ENCODE results near the gene LRRN4CL. TPM values are rescaled to one million over a fixed set of nuclear protein-coding genes. Genes with fewer than 3 reads are reported as not detected.

The LRRN4CL gene
- total and polyA plus RNA-seq, 9 of the 15 experiments (the other 6 are each of a cell fraction or from before 2014, with no cell fraction given), result 0.03 to 0.11 (median 0.05) TPM; not detected in 4

DNA sequence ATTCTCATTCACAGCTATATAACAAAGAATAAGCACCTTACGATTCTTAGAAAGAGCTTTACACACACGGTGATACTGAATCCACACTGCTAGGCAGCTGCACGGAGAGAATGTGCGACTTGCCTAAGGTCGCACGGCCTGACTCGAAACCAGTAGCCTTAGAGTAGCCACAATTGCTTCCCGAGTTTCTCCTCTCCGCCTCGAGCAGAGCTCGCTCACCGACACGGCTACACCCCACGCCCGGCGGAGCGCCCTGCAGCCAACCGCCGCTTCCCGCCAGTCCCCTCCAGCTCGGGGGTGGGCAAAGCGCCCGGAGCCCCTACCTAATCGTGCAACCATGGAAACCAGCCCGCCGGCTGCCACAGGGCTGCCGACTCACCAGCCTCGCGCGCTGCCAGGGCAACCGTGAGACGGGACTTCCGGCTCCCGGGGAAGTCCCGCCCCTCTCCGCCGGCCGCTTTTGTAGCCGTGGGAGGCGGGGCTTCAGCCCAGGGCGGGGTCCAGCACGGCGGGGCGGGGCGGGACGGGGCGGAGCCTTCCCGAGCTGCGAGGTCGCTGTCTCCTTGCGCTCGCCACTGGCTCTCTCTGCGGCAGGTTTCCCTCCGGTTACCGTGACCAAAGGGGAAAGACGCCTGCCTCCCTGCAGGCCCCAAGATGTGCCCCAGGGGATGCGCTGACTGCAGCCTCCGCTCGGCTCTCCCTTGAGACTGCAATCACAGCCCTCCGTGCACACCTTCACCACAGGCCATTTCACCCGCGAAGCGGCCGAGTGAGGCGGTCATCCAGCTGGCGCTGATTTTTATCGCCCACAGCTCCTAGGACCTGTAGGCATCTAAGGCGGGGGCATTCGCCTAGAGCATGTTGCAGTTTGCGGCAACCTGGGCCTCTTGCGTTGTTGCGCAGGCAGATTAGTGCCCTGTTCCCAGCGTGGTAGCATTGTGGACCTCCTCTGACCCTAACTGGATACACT is 16.8 kb upstream of the LRRN4CL start (continued):
- TF ChIP-seq, protein P1, sequence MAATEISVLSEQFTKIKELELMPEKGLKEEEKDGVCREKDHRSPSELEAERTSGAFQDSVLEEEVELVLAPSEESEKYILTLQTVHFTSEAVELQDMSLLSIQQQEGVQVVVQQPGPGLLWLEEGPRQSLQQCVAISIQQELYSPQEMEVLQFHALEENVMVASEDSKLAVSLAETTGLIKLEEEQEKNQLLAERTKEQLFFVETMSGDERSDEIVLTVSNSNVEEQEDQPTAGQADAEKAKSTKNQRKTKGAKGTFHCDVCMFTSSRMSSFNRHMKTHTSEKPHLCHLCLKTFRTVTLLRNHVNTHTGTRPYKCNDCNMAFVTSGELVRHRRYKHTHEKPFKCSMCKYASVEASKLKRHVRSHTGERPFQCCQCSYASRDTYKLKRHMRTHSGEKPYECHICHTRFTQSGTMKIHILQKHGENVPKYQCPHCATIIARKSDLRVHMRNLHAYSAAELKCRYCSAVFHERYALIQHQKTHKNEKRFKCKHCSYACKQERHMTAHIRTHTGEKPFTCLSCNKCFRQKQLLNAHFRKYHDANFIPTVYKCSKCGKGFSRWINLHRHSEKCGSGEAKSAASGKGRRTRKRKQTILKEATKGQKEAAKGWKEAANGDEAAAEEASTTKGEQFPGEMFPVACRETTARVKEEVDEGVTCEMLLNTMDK (IDR thresholded peaks at IDR 0.05; ENCODE audit: borderline replicate concordance, insufficient read depth, low read depth, low read length, poor library complexity, severe bottlenecking), result no peak
- TF ChIP-seq HMG20B (CRISPR knock-in tag; IDR thresholded peaks at IDR 0.05), result peak; percentile 88; the same call in 1 of the 2 replicates
- no peak for TF ChIP-seq ZZZ3 (IDR thresholded peaks at IDR 0.05)
- TF ChIP-seq, protein P2, sequence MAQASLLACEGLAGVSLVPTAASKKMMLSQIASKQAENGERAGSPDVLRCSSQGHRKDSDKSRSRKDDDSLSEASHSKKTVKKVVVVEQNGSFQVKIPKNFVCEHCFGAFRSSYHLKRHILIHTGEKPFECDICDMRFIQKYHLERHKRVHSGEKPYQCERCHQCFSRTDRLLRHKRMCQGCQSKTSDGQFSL (CRISPR knock-in tag; IDR thresholded peaks at IDR 0.05), result no peak
- TF ChIP-seq, protein P2 (tag; IDR thresholded peaks at IDR 0.05), result no peak
- no peak for TF ChIP-seq ZNF41 (CRISPR knock-in tag; conservative IDR thresholded peaks at IDR 0.05)
- TF ChIP-seq RUNX1 (IDR thresholded peaks at IDR 0.05; ENCODE audit: low read depth), result no peak
- no peak for TF ChIP-seq FOXK2 (conservative IDR thresholded peaks at IDR 0.05 in 1 of 2, IDR thresholded peaks at IDR 0.05 in 1 of 2; ENCODE audit: low read depth in 2 of 2)
- TF ChIP-seq SP2 (IDR thresholded peaks at IDR 0.05; ENCODE audit: extremely low read depth, low read depth, low read length, poor library complexity, severe bottlenecking), result peak; percentile 36
- TF ChIP-seq XRCC3 (IDR thresholded peaks at IDR 0.05), result no peak
- TF ChIP-seq DDX20 (tag; IDR thresholded peaks at IDR 0.05; ENCODE audit: low read depth), result no peak
- no peak for TF ChIP-seq SREBF2 (CRISPR knock-in tag; IDR thresholded peaks at IDR 0.05)
- TF ChIP-seq JUND (IDR thresholded peaks at IDR 0.05; ENCODE audit: borderline replicate concordance, low read depth, low read length), result 0 out of 2 replicates have a peak, but pooled peaks have one; percentile 16
- TF ChIP-seq JUND (tag; IDR thresholded peaks at IDR 0.05; ENCODE audit: borderline replicate concordance, low read depth, low read length), result no peak
- TF ChIP-seq, protein P3, sequence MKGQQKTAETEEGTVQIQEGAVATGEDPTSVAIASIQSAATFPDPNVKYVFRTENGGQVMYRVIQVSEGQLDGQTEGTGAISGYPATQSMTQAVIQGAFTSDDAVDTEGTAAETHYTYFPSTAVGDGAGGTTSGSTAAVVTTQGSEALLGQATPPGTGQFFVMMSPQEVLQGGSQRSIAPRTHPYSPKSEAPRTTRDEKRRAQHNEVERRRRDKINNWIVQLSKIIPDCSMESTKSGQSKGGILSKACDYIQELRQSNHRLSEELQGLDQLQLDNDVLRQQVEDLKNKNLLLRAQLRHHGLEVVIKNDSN (CRISPR knock-in tag; IDR thresholded peaks at IDR 0.05), result peak; percentile 29
- TF ChIP-seq, protein P4, sequence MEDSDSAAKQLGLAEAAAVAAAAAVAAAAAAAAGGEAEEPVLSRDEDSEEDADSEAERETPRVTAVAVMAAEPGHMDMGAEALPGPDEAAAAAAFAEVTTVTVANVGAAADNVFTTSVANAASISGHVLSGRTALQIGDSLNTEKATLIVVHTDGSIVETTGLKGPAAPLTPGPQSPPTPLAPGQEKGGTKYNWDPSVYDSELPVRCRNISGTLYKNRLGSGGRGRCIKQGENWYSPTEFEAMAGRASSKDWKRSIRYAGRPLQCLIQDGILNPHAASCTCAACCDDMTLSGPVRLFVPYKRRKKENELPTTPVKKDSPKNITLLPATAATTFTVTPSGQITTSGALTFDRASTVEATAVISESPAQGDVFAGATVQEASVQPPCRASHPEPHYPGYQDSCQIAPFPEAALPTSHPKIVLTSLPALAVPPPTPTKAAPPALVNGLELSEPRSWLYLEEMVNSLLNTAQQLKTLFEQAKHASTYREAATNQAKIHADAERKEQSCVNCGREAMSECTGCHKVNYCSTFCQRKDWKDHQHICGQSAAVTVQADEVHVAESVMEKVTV (CRISPR knock-in tag; IDR thresholded peaks at IDR 0.05), result peak; percentile 30; the same call in 1 of the 2 replicates
- no peak for TF ChIP-seq ZNF23 (CRISPR knock-in tag; IDR thresholded peaks at IDR 0.05)
- no peak for TF ChIP-seq NR4A1 (CRISPR knock-in tag; IDR thresholded peaks at IDR 0.05)
- TF ChIP-seq NR4A1 (tag; IDR thresholded peaks at IDR 0.05), result no peak

Measured in K562 (cell line).